ENCODE measurements around the gene GADL1.

GADL1 gene

GRCh38 chr3:30872879-30873278, 21.6 kb downstream of the GADL1 start:
- no peak for DNase-seq

GRCh38 chr3:30871720-30872119, 22.7 kb downstream of the GADL1 start:
- DNase-seq, result no peak

- no peak for DNase-seq
Measured at GRCh38 chr3:30864836-30865235, 29.6 kb downstream of the GADL1 start.

GRCh38 chr3:30864132-30864531, 30.3 kb downstream of the GADL1 start:
- no peak for DNase-seq

GRCh38 chr3:30862004-30862403, 32.5 kb downstream of the GADL1 start:
- DNase-seq, result no peak

- DNase-seq, result no peak
Measured at GRCh38 chr3:30858894-30859389, 35.5 kb downstream of the GADL1 start.

- no peak for DNase-seq
Measured at GRCh38 chr3:30855400-30856292, 38.8 kb downstream of the GADL1 start.

GRCh38 chr3:30852833-30853232, 41.6 kb downstream of the GADL1 start:
- no peak for DNase-seq

- DNase-seq, result no peak
Measured at GRCh38 chr3:30848087-30848779, 46.2 kb downstream of the GADL1 start.

- no peak for DNase-seq
Measured at GRCh38 chr3:30847592-30847991, 46.9 kb downstream of the GADL1 start.

- DNase-seq, result no peak
Measured at GRCh38 chr3:30845606-30846005, 48.9 kb downstream of the GADL1 start.

- DNase-seq, result no peak
Measured at GRCh38 chr3:30843877-30844276, 50.6 kb downstream of the GADL1 start.

GRCh38 chr3:30836141-30836540, 58.3 kb downstream of the GADL1 start:
- no peak for DNase-seq

- DNase-seq, result no peak
Measured at GRCh38 chr3:30835667-30836066, 58.8 kb downstream of the GADL1 start.

GRCh38 chr3:30832961-30833575, 61.4 kb downstream of the GADL1 start:
- DNase-seq, result no peak

GRCh38 chr3:30827080-30827479, 67.4 kb downstream of the GADL1 start:
- no peak for DNase-seq

- no peak for DNase-seq
Measured at GRCh38 chr3:30826531-30826942, 67.9 kb downstream of the GADL1 start.

GRCh38 chr3:30819067-30819798, 75.2 kb downstream of the GADL1 start:
- no peak for DNase-seq

GRCh38 chr3:30813734-30814133, 80.7 kb downstream of the GADL1 start:
- DNase-seq, result no peak

- no peak for DNase-seq
Measured at GRCh38 chr3:30811151-30811795, 83.2 kb downstream of the GADL1 start.

- no peak for DNase-seq
Measured at GRCh38 chr3:30810625-30811024, 83.8 kb downstream of the GADL1 start.

- DNase-seq, result no peak
Measured at GRCh38 chr3:30805695-30806094, 88.8 kb downstream of the GADL1 start.
